Measurements from ENCODE around the gene PSAT1.

GRCh38 chr9:78324682-78325081 lies 27.8 kb downstream of the PSAT1 start:
- no peak for TF ChIP-seq GATA2 (IDR thresholded peaks at IDR 0.05; ENCODE audit: low read depth, low read length)
- TF ChIP-seq GATA3 (IDR thresholded peaks at IDR 0.05; ENCODE audit: low read depth, low read length): no peak
